ENCODE data around the gene ALG6. TPM values are rescaled to one million over a fixed set of nuclear protein-coding genes. Genes with fewer than 3 reads are reported as not detected.
A peak's percentile ranks its signal among the peaks of the same experiment; 100 is the strongest.

The ALG6 gene
- total RNA-seq (1 to 10 TPM; 5.0 to 6.2 (median 5.6) TPM), polyA plus RNA-seq (5.4 TPM)
- long read RNA-seq, donor 1, transcript ALG6-202 (15 exons, 3,371 nt) = major isoform, 11 of 12 reads
- long read RNA-seq, donor 1, partial matches to known transcripts = 0 of 12 reads
- long read RNA-seq, donor 1, other reads (novel, unspliced or antisense) = 1 of 12 reads
- long read RNA-seq, donor 2, partial matches to known transcripts = 0 of 5 reads
- long read RNA-seq, donor 2, other reads (novel, unspliced or antisense) = 1 of 5 reads
- long read RNA-seq, donor 3, transcript ALG6-202 (15 exons, 3,371 nt) = major isoform, 29 of 37 reads
- long read RNA-seq, donor 3, partial matches to known transcripts = 3 of 37 reads
- long read RNA-seq, donor 3, other reads (novel, unspliced or antisense) = 5 of 37 reads
- long read RNA-seq, donor 4, transcript ALG6-202 (15 exons, 3,371 nt) = major isoform, 7 of 7 reads
- long read RNA-seq, donor 4, partial matches to known transcripts = 0 of 7 reads
- long read RNA-seq, donor 4, other reads (novel, unspliced or antisense) = 0 of 7 reads

DNA sequence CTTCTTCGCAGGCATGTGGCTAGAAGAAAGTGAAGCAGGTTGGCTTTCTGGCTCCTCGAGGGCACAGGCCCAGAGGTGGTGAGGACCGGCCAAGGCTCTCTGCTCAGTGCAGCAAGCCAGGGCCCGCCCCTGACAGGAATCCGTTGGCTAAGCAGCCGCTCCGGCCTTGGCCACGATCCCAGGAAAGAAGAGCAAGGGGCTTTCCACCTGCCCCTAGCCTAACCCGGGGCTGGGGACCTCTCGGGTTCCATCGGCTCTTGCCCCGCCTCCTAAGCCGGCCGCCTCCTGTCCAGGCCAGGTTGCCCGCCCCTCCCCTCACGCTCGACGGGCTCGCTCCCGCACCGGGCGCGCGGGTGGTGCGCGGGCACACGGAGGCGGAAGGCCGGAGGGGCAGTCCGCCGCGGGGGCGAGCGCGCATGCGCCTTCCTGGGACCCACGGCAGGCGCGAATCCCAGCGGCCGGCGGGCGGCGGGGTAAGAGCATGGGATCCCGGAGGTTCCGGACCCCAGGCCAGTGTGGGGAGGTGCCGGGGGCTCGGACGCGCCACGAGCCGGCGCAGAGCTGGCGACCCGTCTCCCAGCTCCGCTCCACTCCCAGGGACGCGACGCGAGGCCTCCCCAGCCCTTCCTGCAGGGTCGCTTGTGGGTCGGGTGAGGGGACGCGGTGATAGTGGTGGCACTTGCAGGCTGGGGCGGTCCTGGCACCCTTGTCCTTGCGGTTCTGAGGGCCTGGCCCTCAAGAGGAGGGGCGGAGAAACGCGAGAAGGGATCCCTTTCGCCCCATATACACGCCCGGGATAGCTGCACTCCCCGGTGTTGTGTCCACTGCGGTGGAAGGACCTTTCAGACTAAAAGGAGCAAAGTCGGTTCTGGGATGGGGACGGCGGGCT lies at the start of gene ALG6:
ALG6 (plus strand) TSS at position 413 of the 889 bp plus-strand sequence. CDS start 3,351 bp downstream, outside the sequence.
- peak within 1 kb of the TSS; percentile 22 for H3K27ac ChIP-seq (ENCODE audit: low read length)
- H3K9me3 ChIP-seq (ENCODE audit: control insufficient read depth, low read length) = no peaks in the 10 kb centered on the region
- ATAC-seq (peak; percentile 99 to 100), DNase-seq (peak; percentile 95 to 99 (median 98))
- under 1% methylated on average over 77 of the region's 77 CpGs for WGBS
- no peaks in the 10 kb centered on the region for H3K4me1 ChIP-seq (ENCODE audit: control insufficient read depth, insufficient read depth, low read length)
- H3K27me3 ChIP-seq (ENCODE audit: control insufficient read depth, insufficient read depth) = no peaks in the 10 kb centered on the region
- peak within 1 kb of the TSS; percentile 52 for H3K4me3 ChIP-seq (ENCODE audit: low read length)
- intact Hi-C loops (cut with DNase I) = no loop called here

DNA sequence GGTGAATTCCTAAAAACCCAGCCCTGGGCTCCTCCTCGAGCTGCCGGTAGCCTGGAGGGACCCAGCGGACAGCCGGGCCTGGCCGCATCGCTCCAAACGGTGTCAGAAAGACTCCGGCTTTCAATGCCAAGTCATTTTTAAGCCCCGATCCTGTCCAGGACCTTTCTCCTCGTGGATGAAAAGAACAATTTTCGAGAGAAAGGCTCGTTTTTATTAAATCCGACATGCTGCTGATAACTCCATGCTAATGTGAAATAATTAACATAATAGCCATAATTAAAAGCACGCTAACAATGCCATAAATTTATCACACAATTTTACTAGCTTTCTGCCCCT lies 49.6 kb upstream of the ALG6 start:
- Histone ChIP-seq H3K27ac (ENCODE audit: low read length) (no peak overlapping the region), H3K9me3 (ENCODE audit: control insufficient read depth, low read length) (no peaks in the 10 kb centered on the region), H3K4me1 (ENCODE audit: control insufficient read depth, insufficient read depth, low read length) (peaks cover 2% of the 10 kb centered on the region), H3K4me3 (ENCODE audit: low read length) (peak overlapping the region; percentile 43), H3K27me3 (ENCODE audit: control insufficient read depth, insufficient read depth) (no peaks in the 10 kb centered on the region)
- DNase-seq = no peak
- WGBS = 7% methylated on average over 14 of the region's 14 CpGs
- no peak for ATAC-seq
- intact Hi-C loops (cut with DNase I) = no loop called here

DNA sequence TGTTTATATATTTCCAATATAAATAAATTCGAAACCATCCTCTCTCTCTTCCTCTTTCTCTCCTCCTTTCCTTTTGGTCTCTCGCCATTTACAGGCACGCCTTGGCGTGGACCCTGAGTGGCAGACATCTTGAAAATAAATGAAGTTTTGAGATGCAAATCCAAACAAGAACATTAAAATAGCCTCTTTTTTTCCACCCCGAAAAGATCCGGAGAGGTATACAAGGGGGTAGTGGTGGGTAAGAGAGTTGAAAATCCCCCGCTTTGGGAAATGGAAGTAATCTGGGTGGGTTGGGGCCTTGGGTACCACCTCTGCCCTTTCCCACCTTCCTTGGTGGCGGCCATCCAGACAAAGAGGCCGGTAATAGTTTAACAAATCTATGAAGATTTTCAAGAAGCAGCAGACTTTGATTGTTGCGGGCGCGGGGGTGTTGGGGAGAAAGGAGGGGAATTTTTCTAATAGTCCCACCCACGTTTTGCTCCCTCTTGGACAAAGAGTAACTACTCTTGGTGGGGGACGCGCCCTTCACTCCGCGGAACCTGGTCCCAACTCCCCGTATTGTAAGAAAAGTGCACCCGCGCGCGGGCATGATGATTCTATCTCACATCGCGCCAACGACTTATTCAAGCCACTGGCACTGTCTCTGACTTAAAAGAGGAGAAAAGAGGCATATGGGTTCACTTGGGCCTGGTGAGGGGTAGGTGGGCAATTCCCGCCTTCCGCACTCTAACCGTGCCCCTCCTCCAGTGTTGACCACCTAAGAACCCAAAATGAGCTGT lies 49.0 kb upstream of the ALG6 start:
- ATAC-seq (no peak), DNase-seq (no peak)
- H3K4me3 ChIP-seq (ENCODE audit: low read length) = no peak overlapping the region
- no peak overlapping the region for H3K27ac ChIP-seq (ENCODE audit: low read length)
- intact Hi-C loops (cut with DNase I) = no loop called here
- H3K9me3 ChIP-seq (ENCODE audit: control insufficient read depth, low read length) = no peaks in the 10 kb centered on the region
- WGBS = 16% methylated on average over 28 of the region's 28 CpGs
- H3K4me1 ChIP-seq (ENCODE audit: control insufficient read depth, insufficient read depth, low read length) = peaks cover 2% of the 10 kb centered on the region
- H3K27me3 ChIP-seq (ENCODE audit: control insufficient read depth, insufficient read depth) = no peaks in the 10 kb centered on the region

DNA sequence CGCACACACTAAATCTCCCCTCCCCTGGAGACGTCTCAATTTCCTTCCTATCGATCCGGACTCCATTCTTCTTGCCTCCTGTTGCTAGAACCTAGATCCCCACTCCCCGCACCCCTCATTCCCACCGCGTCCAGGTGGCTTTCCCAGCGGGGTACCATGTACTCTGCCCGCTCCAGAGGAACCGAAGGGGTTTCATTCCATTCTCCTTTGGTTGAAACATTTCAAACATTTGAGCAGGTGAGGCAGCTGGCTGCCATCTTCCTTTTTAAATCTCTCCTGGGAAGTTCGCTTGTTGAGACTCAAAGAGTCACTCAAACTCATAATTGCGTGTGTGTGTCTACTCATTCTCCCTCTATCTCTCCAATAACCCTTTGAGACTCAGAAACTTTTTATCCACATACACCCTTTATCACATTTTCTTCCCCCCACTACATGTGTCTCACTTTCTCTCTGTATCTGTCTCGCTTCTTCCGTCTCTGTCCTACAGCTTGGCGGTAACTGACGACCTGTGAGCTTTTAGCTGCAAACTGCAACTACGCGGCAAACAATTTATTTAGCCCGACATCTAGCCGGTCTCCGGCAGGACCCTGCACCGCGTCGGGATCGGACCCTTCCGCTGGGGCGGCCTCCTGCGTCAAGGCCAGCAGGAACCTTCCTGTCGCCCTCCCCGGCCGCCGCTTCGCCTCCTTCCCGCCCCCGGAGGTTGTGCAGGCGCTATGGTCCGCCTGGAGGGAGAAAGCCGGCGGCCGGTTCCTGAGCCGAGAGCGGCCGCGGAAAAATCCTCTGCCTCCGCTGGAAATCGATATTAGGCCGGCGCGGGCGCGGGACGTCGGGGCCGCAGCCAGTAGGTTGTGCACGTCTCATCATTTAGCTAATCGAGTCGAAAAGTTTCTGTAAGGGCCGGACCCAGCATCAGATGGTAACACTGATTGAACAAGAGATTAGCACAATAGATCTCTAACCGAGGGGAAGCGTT lies 48.1 kb upstream of the ALG6 start:
- ATAC-seq (no peak), DNase-seq (no peak)
- H3K9me3 ChIP-seq (ENCODE audit: control insufficient read depth, low read length) = no peaks in the 10 kb centered on the region
- H3K27me3 ChIP-seq (ENCODE audit: control insufficient read depth, insufficient read depth) = no peaks in the 10 kb centered on the region
- H3K27ac ChIP-seq (ENCODE audit: low read length) = no peak overlapping the region
- peaks cover 2% of the 10 kb centered on the region for H3K4me1 ChIP-seq (ENCODE audit: control insufficient read depth, insufficient read depth, low read length)
- intact Hi-C loops (cut with DNase I) = no loop called here
- H3K4me3 ChIP-seq (ENCODE audit: low read length) = no peak overlapping the region
- WGBS = 6% methylated on average over 60 of the region's 60 CpGs

DNA sequence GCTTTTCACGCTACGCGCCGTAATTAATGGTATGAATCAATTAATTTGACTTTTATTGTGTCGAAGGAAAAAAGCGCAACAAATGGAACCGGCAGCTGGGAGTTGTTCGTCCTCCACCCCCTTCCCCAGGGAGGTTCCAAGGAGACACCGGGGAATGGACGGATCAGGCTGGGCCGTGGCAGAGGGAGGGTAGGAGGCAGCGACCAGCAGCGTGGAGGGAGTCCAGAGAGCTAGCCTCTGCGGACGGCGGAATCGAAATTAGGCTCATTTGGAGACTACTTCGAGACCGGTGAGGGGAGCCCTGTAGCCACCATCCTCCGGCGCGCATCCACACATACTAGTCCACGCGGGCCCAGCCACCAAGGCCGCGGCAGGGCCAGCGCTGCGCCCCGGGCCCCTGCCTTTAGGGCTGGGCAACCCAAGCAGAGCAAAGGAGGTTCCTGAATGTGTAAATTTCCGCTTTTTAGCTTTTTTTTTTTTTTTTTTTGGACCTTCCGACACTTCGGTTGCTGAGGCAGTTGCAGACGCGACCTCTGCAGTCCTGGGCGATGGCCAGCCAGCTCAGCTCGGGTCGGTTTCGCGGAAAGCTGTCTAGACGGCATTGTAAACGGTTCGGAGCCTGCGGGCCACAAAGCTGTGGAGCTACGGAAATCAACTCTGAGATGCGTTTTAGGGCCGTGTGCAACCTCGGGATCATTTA lies 47.3 kb upstream of the ALG6 start:
- DNase-seq (peak in 1 of 3 donors; percentile 29), ATAC-seq (no peak)
- Histone ChIP-seq H3K27me3 (ENCODE audit: control insufficient read depth, insufficient read depth) (no peaks in the 10 kb centered on the region), H3K9me3 (ENCODE audit: control insufficient read depth, low read length) (no peaks in the 10 kb centered on the region), H3K27ac (ENCODE audit: low read length) (no peak overlapping the region), H3K4me3 (ENCODE audit: low read length) (no peak overlapping the region), H3K4me1 (ENCODE audit: control insufficient read depth, insufficient read depth, low read length) (peaks cover 2% of the 10 kb centered on the region)
- WGBS = 8% methylated on average over 47 of the region's 47 CpGs
- intact Hi-C loops (cut with DNase I) = no loop called here

DNA sequence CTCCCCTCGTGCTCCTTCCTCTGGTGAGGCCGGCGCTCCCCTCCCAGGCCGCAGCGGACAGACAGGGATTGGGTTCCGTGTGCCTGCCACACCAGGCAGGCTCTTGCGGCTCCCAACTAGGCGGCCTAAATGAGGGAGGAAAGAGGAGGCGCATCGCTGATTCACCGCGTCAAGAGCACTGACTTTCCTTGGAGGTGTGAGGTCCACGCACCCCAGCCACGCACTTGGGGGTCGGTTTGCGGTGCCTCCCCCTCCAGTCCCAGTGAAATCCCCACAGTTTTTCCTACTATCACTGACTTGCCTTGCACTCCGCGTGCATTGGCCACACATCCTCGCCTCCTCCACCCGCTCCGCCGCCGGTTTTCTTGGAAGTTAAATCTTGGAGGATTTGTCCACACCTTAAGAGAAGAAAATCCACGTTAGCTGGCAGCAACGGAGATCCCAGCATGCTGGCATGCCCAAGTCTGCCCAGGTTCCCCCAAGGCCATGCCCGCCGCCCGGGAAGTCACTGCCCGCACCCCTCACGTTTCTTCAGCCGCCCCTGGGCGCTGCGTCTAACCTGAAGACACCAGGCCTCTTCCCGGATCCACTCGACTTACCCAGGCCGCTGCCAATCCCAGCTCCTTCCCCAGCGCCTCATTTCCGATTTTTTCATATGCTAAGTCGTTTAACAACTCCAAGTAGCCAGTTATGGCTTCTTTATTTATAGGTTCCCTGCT lies 46.2 kb upstream of the ALG6 start:
- DNase-seq = peak in 1 of 3 donors; percentile 50
- intact Hi-C loops (cut with DNase I) = no loop called here
- no peak overlapping the region for H3K4me3 ChIP-seq (ENCODE audit: low read length)
- H3K9me3 ChIP-seq (ENCODE audit: control insufficient read depth, low read length) = no peaks in the 10 kb centered on the region
- H3K4me1 ChIP-seq (ENCODE audit: control insufficient read depth, insufficient read depth, low read length) = peaks cover 2% of the 10 kb centered on the region
- H3K27ac ChIP-seq (ENCODE audit: low read length) = no peak overlapping the region
- 10% methylated on average over 39 of the region's 39 CpGs for WGBS
- ATAC-seq = no peak
- H3K27me3 ChIP-seq (ENCODE audit: control insufficient read depth, insufficient read depth) = no peaks in the 10 kb centered on the region

DNA sequence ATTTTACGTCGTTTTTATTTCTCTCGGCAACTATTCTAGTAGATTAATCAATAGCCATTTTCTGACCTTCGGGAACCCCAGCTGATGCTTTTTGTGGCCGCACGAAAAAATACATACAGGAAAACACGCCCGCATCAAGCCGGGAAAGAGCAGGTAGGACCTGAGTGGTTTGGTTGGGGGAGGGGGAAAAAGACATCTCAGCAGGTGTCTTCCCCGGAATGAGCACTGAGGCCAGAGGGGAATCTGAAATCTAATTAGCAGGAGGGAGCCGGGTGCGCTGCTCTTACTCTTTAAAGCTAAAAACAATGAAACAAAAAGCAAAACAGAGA lies 45.7 kb upstream of the ALG6 start:
- ATAC-seq = no peak
- intact Hi-C loops (cut with DNase I) = no loop called here

DNA sequence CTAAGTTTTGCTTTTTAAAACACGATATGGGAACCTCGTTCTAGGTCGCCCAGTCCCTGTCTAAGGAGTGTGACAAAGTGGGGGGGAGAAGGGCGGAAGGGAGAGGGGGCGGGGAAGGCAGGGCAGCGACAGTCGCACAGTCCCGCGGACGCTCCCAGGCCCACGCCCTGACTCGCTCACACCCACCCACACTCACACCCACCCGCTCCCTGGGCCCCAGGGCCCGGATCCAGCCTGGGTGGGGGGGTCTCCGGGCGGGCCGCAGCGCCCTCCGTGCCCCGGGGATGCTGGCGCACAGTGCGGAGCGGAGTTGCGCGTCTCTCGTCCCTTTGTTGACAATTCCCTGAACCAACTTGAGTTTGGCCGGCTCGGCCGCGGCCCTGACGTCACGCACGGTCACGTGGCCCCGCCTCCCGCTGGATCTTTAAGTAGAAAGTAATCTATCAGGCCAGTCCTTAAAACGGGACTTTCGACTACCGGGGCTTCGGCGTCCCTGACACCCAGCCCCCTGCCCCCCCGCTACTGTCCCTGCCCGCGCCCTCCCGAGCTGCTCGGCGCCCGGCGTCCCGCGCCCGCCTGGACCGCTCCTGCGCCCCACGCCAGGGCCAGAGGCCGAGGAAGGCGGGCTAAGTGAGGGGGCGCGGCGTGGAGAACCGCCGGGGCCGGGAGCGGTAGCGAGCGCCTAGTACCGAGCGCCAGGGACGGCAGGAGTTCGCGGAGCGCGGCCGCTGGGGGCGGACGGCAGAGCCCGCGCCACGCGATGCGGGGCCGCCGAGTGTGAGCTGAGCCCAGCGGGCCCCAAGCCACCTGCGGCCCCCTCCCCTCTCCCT lies 45.1 kb upstream of the ALG6 start, which contains the start of gene FOXD3:
FOXD3 (plus strand) TSS at position 454 of the 830 bp plus-strand sequence. CDS start 492 bp downstream, outside the sequence.
- ATAC-seq = peak; percentile 59 to 74
- H3K4me1 ChIP-seq (ENCODE audit: control insufficient read depth, insufficient read depth, low read length) = peaks cover 2% of the 10 kb centered on the region
- peak within 1 kb of the TSS; percentile 59 for H3K4me3 ChIP-seq (ENCODE audit: low read length)
- no peaks in the 10 kb centered on the region for H3K9me3 ChIP-seq (ENCODE audit: control insufficient read depth, low read length)
- no peak within 1 kb of the TSS for H3K27ac ChIP-seq (ENCODE audit: low read length)
- H3K27me3 ChIP-seq (ENCODE audit: control insufficient read depth, insufficient read depth) = no peaks in the 10 kb centered on the region
- DNase-seq = peak; percentile 60 to 83 (median 80)
- WGBS = 1% methylated on average over 85 of the region's 85 CpGs
- intact Hi-C loops (cut with DNase I) = no loop called here

More for the DNA sequence above, 45.7 kb upstream of the ALG6 start:
- no peak for DNase-seq
- no peak overlapping the region for H3K27ac ChIP-seq (ENCODE audit: low read length)
- peak overlapping the region; percentile 59 for H3K4me3 ChIP-seq (ENCODE audit: low read length)
- H3K27me3 ChIP-seq (ENCODE audit: control insufficient read depth, insufficient read depth) = no peaks in the 10 kb centered on the region
- H3K9me3 ChIP-seq (ENCODE audit: control insufficient read depth, low read length) = no peaks in the 10 kb centered on the region
- peaks cover 2% of the 10 kb centered on the region for H3K4me1 ChIP-seq (ENCODE audit: control insufficient read depth, insufficient read depth, low read length)
- 8% methylated on average over 12 of the region's 12 CpGs for WGBS

Data from right cardiac atrium (tissue), 5 donors.